ENCODE results near the gene LYL1.

The LYL1 gene

DNA sequence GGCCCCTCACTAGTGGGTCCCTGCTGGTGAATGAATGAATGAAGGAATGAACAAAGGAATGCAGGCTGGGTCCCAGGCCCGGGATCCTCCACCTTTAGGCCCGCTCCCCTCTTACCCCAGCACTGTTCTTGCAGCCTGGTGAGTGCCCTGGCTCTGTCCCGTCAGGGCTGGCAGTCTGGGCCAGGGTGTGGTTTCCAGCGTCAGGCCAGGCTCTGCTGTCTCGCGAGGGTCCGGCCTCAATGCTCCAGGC, 317 bp downstream of the LYL1 start:
- H3K27ac ChIP-seq (replicated peaks): peak overlapping the region; percentile 99

DNA sequence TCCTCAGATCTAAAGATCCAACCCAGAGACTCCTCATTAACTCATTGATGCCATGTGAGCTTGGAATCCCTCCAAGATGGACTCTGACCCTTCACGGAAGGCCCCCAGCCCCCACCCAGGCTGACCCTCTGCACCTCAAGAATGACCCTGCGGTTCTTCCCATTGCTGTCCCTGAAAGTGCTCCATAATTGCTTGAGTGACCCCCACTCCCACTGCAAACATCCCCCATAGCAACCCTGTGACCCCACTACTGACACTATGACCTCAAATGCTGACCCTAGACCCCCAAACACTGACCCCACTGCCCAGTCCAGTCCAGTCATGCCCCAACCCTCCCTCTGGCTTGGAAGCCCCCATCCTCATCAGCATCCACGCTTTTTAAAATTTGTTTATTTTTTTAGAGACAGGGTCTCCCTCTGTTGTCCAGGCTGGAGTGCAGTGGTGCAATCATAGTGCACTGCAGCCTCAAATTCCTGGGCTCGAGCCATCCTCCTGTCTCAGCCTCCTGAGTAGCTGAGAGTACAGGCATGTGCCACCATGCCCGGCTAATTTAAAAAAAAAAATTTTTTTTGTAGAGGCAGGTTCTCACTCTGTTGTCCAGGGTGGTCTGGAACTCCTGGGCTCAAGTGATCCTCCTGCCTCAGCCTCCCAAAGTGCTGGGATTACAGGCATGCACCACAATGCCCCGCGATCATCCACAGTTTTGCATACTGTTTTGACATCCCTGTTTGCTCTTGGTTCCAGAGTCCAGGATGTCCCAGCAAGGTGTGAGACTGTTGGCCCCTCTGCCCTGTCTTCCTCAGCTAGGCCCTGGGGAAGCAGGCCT, 855 bp downstream of the LYL1 start:
- no peak for TF ChIP-seq POLR2AphosphoS5 (IDR thresholded peaks at IDR 0.05; ENCODE audit: low read depth)
- TF ChIP-seq SPI1 (IDR thresholded peaks at IDR 0.05; ENCODE audit: borderline replicate concordance, low read depth): no peak
- Histone ChIP-seq H3K4me3 (replicated peaks; ENCODE audit: insufficient read depth, low read length) (peak overlapping the region; percentile 96), H3K27ac (replicated peaks) (peak overlapping the region; percentile 99), H3K27me3 (ENCODE audit: insufficient read depth, poor library complexity, severe bottlenecking) (no peaks in the 10 kb centered on the region)
- no peak for DNase-seq (ENCODE audit: low read depth in 1 of 2, low spot score in 1 of 2)

More for the DNA sequence above, 317 bp downstream of the LYL1 start:
- TF ChIP-seq GABPA (IDR thresholded peaks at IDR 0.05; ENCODE audit: low read depth) (no peak), SPI1 (IDR thresholded peaks at IDR 0.05; ENCODE audit: borderline replicate concordance, low read depth) (no peak), POLR2AphosphoS5 (IDR thresholded peaks at IDR 0.05; ENCODE audit: low read depth) (no peak; the same call in 1 of the 2 replicates)
- TF ChIP-seq, protein P1, sequence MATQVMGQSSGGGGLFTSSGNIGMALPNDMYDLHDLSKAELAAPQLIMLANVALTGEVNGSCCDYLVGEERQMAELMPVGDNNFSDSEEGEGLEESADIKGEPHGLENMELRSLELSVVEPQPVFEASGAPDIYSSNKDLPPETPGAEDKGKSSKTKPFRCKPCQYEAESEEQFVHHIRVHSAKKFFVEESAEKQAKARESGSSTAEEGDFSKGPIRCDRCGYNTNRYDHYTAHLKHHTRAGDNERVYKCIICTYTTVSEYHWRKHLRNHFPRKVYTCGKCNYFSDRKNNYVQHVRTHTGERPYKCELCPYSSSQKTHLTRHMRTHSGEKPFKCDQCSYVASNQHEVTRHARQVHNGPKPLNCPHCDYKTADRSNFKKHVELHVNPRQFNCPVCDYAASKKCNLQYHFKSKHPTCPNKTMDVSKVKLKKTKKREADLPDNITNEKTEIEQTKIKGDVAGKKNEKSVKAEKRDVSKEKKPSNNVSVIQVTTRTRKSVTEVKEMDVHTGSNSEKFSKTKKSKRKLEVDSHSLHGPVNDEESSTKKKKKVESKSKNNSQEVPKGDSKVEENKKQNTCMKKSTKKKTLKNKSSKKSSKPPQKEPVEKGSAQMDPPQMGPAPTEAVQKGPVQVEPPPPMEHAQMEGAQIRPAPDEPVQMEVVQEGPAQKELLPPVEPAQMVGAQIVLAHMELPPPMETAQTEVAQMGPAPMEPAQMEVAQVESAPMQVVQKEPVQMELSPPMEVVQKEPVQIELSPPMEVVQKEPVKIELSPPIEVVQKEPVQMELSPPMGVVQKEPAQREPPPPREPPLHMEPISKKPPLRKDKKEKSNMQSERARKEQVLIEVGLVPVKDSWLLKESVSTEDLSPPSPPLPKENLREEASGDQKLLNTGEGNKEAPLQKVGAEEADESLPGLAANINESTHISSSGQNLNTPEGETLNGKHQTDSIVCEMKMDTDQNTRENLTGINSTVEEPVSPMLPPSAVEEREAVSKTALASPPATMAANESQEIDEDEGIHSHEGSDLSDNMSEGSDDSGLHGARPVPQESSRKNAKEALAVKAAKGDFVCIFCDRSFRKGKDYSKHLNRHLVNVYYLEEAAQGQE (IDR thresholded peaks at IDR 0.05; ENCODE audit: insufficient replicate concordance, low read depth): no peak
- TF ChIP-seq, protein P2, sequence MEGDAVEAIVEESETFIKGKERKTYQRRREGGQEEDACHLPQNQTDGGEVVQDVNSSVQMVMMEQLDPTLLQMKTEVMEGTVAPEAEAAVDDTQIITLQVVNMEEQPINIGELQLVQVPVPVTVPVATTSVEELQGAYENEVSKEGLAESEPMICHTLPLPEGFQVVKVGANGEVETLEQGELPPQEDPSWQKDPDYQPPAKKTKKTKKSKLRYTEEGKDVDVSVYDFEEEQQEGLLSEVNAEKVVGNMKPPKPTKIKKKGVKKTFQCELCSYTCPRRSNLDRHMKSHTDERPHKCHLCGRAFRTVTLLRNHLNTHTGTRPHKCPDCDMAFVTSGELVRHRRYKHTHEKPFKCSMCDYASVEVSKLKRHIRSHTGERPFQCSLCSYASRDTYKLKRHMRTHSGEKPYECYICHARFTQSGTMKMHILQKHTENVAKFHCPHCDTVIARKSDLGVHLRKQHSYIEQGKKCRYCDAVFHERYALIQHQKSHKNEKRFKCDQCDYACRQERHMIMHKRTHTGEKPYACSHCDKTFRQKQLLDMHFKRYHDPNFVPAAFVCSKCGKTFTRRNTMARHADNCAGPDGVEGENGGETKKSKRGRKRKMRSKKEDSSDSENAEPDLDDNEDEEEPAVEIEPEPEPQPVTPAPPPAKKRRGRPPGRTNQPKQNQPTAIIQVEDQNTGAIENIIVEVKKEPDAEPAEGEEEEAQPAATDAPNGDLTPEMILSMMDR (IDR thresholded peaks at IDR 0.05; ENCODE audit: insufficient read depth, low read length): no peak
- no peak for DNase-seq (ENCODE audit: low read depth in 1 of 2, low spot score in 1 of 2)
- Histone ChIP-seq H3K4me3 (replicated peaks; ENCODE audit: insufficient read depth, low read length) (peak overlapping the region; percentile 96), H3K27me3 (ENCODE audit: insufficient read depth, poor library complexity, severe bottlenecking) (no peaks in the 10 kb centered on the region)

DNA sequence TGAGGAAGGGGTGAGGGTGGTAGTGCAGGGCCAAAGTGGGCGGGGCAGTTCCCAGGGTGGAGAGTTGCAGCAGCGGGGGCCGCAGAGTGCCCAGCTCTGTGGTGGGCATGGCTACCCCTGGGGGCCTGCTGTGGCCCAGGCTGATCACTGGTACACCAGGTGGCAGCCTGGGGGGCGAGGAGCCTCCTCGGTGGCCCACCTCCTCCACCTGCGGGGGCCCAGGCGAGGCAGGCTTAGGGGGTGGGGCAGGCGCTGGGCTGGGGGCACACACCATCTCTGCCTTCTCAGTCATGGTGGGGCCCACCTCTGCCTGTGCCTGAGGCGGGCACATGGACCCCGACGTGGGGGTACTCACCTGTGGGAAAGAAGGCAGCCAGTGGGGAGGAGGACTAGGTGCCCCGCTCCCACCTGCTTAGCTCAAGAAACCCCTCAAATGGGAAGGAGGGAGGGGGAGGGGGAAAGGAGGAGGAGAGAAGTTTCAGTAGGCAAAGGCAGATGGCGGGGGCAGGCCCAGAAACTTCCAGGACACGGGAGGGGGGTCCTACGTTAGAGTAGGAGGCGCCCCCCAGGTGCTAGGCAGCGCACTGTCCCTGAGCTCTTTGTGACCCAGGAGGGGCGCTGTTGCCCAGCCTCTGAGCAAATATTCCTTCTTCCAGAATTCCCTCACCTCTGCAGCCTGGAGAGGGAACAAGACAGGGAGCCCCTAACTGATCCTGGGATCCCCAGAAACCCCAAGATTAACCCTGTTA, 1.6 kb downstream of the LYL1 start:
- TF ChIP-seq, protein P2 (IDR thresholded peaks at IDR 0.05; ENCODE audit: insufficient read depth, low read length): no peak
- no peak for TF ChIP-seq SPI1 (IDR thresholded peaks at IDR 0.05; ENCODE audit: borderline replicate concordance, low read depth)
- TF ChIP-seq, protein P1 (IDR thresholded peaks at IDR 0.05; ENCODE audit: insufficient replicate concordance, low read depth): no peak
- no peak for TF ChIP-seq GABPA (IDR thresholded peaks at IDR 0.05; ENCODE audit: low read depth)
- TF ChIP-seq POLR2AphosphoS5 (IDR thresholded peaks at IDR 0.05; ENCODE audit: low read depth): no peak
- no peaks in the 10 kb centered on the region for H3K27me3 ChIP-seq (ENCODE audit: insufficient read depth, poor library complexity, severe bottlenecking)
- DNase-seq (ENCODE audit: low read depth in 1 of 2, low spot score in 1 of 2): peak; percentile 59 to 81
- peak overlapping the region; percentile 96 for H3K4me3 ChIP-seq (replicated peaks; ENCODE audit: insufficient read depth, low read length)
- H3K27ac ChIP-seq (replicated peaks): peak overlapping the region; percentile 99

DNA sequence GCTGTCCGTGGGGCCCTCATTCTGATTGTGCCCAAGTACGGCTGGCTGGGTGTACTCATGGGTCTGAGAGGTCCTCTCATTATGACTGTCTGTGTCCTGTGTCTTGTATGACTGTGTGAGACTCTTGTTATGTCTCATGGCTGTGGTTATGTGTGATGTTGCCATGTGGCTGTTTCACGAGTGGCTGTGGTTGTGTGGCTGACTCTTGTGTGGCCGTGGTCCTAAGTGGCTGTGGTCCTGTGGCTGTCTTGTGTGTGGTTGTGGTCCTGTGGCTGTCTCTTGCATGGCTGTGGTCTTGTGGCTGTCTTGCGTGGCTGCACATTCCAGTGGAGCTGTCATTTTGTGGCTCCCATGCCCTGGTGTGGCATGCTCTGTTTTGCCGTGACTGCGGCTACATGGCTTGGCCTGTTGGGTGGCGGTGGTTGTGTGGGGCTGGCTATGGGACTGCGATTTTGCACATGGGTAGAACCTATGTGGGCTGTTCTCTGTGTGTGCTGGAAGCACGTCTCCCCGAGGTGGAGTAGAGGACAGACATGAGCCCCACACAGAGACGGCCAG, 2.5 kb downstream of the LYL1 start:
- Histone ChIP-seq H3K4me3 (replicated peaks; ENCODE audit: insufficient read depth, low read length) (peak overlapping the region; percentile 96), H3K27ac (replicated peaks) (peak overlapping the region; percentile 99), H3K27me3 (ENCODE audit: insufficient read depth, poor library complexity, severe bottlenecking) (no peaks in the 10 kb centered on the region)
- peak; percentile 99 for TF ChIP-seq POLR2AphosphoS5 (IDR thresholded peaks at IDR 0.05; ENCODE audit: low read depth)
- TF ChIP-seq, protein P1 (IDR thresholded peaks at IDR 0.05; ENCODE audit: insufficient replicate concordance, low read depth): no peak
- peak in 1 of 2 experiments; percentile 78 for DNase-seq (ENCODE audit: low read depth in 1 of 2, low spot score in 1 of 2)

All from HL-60 (cell line).